GM20000 (cell line): ENCODE data around the gene UCP2.

Source experiments
- DNase-seq: peaks from one replicate; pipeline ENCODE4 v3.0.0; 2012; ENCODE audit warnings: low spot score
- TF ChIP-seq, protein P1 (sequence below): IDR thresholded peaks from 2 replicates; pipeline ENCODE4 v1.5.1; 2012; ENCODE audit warnings: mild to moderate bottlenecking, control low read depth; ENCODE audit errors: extremely low read depth, missing control alignments

Gene UCP2

DNA sequence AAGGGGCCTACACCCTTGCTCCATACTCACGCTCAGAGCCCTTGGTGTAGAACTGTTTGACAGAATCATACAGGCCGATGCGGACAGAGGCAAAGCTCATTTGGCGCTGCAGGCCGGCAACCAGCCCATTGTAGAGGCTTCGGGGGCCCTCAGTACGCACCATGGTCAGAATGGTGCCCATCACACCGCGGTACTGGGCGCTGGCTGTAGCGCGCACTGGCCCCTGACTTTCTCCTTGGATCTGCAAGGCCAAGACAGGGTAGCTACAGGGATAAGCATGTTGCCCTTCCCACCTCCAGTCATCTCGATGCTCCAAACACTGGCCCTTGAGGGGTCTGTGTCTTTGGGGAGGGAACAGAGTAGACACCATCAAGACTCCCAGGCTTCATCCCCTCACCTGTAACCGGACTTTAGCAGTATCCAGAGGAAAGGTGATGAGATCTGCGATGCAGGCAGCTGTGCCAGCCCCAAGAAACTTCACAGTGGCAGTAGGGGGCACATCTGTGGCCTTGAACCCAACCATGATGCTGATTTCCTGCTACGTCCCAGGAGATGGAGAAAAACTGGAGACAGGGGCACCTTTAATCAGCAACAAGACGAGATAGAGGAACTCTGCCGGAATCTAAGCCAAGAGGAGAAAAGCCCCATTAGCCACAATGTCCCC, 4.7 kb downstream of the UCP2 start:
- TF ChIP-seq, protein P1, sequence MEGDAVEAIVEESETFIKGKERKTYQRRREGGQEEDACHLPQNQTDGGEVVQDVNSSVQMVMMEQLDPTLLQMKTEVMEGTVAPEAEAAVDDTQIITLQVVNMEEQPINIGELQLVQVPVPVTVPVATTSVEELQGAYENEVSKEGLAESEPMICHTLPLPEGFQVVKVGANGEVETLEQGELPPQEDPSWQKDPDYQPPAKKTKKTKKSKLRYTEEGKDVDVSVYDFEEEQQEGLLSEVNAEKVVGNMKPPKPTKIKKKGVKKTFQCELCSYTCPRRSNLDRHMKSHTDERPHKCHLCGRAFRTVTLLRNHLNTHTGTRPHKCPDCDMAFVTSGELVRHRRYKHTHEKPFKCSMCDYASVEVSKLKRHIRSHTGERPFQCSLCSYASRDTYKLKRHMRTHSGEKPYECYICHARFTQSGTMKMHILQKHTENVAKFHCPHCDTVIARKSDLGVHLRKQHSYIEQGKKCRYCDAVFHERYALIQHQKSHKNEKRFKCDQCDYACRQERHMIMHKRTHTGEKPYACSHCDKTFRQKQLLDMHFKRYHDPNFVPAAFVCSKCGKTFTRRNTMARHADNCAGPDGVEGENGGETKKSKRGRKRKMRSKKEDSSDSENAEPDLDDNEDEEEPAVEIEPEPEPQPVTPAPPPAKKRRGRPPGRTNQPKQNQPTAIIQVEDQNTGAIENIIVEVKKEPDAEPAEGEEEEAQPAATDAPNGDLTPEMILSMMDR, result no peak
- no peak for DNase-seq

DNA sequence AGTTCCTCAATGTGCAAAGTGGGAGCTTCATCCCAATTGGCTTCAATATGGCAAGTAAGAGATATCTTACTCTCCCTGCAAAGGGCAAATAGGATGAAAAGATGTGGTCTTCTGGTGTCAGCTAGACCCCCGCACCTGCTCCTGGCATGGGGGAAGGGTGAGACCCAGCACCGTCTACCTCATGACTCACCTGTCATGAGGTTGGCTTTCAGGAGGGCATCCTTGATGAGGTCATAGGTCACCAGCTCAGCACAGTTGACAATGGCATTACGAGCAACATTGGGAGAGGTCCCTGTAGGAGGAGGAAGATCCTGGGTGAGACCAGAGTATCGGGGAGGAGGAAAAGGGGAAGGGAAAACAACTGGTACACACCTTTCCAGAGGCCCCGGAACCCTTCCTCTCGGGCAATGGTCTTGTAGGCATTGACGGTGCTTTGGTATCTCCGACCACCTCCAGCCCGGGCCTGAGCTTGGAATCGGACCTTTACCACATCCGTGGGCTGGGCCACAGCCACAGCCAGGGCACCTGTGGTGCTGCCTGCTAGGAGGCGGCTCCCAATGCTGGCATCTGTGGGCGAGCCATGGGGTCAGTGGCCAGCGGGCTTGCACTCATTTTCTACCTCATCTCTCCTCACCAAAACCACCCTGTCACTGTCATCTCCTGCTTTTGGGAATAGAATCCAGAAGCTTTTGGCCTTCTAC, 6.0 kb downstream of the UCP2 start:
- TF ChIP-seq, protein P1, result no peak
- DNase-seq, result no peak

DNA sequence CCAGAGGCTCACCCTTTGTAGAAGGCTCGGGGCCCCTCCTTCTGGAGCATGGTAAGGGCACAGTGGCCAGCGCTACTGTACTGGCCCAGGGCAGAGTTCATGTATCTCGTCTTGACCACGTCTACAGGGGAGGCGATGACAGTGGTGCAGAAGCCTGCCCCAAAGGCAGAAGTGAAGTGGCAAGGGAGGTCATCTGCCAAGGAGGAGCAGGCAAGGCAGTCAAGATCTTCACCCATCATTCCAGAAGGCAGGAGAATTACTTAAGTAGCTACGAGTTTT, 7.2 kb downstream of the UCP2 start:
- DNase-seq, result no peak
- TF ChIP-seq, protein P1, result no peak

DNA sequence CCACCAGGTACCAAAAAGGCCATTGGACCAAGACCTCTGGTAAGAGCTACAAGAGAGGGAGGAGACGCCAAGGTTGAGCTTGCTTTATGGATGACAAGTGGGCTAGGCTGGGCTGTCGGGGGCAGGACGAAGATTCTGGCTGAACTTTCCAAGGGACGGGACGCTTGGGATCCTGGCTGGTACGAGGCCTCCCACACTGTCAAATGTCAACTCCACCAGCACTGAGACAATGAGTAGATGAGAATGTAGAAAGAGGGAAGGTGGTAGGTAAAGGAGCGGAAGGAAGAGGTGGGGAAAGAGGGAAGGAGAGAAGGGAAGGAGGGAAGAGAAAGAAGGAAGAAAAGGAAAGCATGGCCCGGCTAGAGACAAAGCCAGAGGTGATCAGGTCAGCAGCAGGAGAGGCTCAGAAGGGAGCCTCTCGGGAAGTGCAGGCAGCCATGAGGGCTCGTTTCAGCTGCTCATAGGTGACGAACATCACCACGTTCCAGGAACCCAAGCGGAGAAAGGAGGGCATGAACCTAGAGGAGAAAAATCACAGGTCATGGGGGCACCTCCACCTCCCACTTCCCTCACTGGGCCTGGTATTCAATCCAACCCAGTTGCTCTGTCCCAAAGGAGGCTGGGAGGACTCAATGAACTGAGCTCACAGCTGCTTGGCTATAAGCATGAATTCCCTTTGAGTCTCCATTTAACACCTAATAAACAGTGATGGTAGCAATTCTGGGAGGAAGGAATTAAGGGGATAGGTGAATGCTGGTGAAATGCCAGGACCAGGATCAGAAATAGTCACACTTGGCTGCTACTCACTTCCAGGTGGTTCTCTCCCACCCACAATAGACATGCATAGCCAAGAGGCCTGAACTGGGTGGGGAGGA, 7.8 kb downstream of the UCP2 start:
- no peak for DNase-seq
- TF ChIP-seq, protein P1, result no peak

DNA sequence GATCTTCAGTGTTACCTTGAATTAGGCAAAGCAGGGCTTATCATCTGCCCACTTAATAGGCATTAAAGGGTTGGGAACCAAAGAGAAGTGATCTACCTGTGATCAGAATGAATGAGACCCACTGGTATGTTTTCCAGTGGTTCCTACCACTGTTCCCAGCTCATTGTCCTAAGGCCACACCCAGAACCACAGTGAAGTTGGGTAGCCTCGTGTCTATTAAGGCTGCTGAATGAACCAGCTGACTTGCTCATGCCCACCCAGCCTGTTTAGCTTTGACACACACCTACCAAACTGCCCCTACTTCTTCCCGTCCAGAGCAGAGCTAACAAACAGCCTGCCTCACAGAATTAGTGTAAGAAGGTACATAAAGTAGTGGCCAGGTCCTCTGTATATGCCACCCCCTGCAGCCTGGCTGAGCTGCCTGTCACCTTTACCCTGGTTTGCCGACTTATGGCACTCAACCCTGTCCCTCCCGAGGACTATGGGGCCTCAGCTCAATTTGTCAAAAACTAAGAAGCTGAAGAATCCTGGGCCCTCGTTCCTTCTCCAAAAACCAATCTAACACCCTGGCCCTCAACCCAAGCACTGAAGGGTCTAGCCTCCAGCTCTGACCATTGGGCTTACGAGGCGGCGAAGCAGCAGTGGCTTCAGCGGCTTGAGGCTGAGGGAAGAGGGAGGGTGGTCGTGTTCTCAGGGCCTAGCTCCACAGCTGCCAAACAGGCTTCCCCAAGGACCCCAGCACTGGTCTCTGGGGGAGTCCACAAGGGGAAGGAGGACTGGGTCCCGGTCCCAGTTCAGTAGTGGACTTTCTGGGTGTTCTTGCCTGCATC, 9.8 kb downstream of the UCP2 start:
- DNase-seq, result no peak
- TF ChIP-seq, protein P1, result no peak

DNA sequence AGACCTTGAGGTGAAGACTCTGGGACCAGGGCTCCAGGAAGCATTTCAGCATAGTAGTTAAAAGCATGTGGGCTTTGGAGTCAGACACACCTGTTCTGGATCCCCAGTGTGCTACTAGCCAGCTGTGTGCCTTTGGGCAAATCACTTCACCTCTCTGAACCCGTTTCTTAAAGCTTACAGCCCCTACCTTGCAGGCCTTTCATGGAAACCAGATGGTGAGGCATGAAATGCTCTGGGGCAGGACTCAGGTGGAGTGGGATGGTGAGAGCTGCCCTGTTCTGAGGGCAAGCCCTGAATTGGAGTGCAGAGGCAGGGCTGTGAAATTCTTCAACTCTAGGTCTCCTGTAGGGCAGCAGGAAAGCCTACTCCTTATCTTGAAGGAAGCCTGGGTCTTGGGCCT, 10.5 kb downstream of the UCP2 start:
- no peak for DNase-seq
- TF ChIP-seq, protein P1, result no peak
